Epidermal melanocyte (primary cell): ENCODE measurements around the gene PRAME.
"Not testable (repeated sequence)": the region's sequence is repeated elsewhere in the genome, so short reads cannot be mapped to it uniquely, and the experiment has no call there.

Experiments used
- DNase-seq: peaks from one replicate; pipeline ENCODE4 v3.0.0; 2011; ENCODE audit warnings: low spot score; ENCODE audit not compliant: insufficient read length

PRAME gene

DNA sequence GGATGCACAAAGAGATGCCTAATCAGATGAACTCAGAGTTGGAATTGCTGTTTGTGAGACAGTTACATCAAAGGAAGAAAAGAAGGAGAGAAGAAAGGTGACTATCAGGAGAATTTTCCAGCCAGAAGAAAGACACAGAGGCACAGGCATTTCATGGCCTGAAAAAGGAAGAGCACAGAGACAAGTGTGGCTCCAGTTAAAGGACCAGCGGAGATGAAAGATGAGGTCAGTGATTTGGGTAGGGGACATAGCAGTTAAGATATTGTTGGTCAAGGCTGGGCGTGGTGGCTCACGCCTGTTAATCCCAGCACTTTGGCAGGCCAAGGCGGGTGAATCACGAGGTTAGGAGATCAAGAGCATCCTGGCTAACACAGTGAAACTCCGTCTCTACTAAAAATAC lies 35.6 kb downstream of the PRAME start:
- DNase-seq, result no peak

DNA sequence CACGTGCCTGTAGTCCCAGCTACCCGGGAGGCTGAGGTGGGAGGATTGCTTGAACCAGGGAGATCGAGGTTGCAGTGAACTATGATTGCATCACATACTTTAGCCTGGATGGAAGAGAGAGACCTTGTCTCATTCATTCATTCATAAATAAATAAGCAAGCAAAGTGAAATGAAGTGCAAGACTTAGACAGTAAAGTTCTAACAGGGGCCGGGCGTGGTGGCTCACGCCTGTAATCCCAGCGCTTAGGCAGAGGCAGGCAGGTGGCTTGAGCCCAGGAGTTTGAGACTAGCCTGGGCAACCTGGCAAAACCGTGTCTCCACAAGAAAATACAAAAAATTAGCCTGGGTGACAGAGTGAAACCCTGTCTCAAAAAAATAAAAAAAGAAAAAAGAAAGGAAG lies 37.4 kb downstream of the PRAME start:
- DNase-seq, result no peak

DNA sequence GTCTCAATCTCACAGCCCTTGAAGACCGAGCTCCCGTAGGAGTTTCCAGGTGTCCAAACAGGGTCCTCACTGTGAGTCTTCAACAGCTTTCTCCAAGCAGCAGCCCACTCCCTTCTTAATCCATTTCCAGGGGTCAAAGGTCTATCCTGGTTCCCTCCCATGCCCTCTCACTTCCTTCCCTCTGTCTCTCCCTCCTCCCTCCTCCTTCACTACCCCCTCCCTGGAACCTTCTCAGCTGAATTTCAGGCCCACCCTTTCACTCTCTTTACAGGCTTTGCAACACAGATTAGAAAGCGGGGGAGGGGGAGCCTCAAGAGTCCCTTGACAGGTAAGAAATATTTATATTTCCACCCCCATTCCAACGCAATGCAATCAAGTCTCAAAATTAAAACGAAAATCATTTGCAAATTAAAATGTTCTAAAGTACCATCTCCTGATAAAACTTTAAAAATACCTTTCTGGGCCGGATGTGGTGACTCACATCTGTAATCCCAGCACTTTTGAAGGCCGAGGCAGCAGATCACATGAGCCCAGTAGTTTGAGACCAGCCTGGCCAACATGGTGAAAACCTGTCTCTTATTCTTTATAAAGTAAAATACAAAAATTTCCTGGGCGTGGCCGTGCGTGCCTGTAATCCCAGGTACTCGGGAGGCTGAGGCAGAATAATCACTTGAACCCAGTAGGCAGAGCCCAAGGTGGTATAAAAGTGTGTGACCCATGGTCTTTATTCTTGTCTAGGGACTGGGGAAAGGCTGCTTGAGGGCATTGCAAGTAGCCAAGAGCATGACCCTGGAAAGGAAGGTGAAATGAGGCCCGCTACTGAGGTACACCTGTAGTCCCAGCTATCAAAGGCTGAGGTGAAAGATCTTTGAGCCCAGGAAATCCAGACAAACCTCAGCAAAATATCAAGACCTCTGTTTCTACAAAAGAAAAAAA lies 38.1 kb downstream of the PRAME start:
- no peak for DNase-seq

DNA sequence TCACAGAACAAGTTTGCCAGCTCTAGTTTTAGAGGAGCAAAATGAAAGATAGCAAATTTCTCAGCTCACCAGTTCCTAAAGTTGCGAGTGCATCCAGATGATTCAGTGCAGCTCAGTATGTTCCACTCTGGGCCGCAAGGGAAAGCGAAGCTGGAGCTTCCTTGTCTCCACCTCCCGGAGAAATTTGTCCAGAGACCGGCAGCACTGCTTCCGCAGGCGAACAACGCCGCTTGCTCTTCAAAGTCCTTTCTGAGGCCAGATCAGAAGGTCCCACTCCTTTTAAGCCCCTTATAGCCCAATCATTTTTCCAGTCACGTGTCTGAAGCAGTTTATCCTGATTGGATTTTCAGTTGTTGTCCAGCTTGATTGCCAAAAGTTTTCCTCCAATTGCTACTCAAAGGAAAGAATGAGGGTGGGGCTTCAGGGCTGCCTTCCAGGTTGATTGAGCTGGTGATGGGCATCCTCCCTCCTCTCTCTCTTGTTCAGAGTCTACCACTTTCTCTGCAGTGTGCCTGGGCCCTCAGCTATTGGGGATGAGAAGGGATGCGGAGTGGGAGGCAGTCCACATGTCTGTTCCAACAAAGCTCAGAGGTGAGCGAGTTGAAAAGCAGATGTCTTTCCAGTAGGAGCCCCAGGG lies 38.9 kb downstream of the PRAME start, which contains the start of gene ZNF280A:
Gene ZNF280A (minus strand): TSS at position 251 of the 637 bp plus-strand sequence. CDS start 4,640 bp downstream, outside the sequence.
- DNase-seq, result no peak

DNA sequence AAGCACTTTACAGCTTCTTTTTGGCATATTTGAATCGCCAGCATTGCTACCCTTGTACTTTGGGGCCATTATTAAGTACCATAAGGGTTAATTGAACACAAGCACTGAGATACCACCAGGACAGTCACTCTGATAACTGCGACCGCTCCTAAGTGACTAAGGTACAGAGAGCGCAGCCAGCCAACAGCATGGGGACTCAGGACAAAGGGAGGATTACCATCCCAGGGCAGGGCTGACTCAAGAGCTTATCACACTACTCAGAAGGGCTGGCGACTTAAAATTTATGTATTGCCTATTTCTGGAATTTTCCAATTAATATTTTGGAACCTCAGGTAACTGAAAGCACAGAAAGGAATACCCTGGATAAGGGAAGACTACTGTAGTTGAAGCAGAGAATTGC lies 39.5 kb downstream of the PRAME start:
- no peak for DNase-seq

DNA sequence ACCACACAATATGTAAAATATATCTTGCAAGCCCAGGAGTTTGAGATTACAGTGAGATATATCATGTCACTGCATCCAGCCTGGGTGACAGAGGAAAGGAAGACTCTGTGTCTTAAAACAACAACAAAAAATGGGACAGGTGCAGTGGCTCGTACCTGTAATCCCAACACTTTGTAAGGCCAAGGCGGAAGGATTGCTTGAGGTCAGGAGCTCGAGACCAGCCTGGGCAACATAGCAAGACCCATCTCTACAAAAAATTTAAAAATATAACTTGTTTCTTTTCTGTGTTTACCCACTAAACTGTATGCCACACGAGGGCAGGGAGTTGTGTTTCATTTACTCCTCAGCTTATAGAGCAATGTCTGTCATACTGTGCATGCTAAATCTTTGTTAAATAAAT lies 42.1 kb downstream of the PRAME start:
- DNase-seq, result no peak

DNA sequence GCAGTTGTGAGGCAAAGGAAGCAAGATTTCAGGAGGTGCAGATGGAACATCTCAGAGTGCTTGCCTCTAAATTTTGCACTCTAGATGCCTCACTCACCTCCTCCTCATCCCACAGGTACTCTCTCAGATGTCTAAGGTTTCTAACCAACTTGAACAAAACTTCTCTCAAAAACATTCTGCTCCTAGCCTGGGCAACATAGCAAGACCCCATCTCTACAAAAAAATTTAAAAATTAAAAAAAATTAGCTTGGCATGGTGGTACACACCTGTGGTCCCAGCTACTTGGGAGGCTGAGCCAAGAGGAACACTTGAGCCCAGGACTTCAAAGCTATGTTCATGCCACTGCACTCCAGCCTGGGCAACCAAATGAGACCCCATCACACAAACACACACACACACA lies 43.2 kb downstream of the PRAME start:
- no peak for DNase-seq

DNA sequence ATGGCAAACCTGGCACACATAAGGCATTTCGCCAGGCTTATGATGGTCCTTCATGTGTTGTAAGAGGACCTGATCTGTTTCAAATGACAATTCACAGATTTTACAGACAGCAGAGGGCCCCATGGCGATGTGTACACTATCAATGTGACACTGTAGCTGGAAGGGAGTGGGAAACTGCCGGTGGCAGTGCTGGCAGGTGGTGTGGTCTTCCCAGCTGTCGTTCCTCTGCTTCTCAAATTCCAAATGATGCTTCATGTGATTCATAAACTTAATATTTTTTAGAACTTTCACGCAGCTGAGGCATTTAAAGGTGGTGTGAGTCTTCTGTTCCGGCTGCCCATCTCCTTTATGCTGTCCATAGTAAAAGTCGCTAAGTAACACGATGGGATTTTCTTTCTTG lies 44.6 kb downstream of the PRAME start:
- not testable (repeated sequence) for DNase-seq

DNA sequence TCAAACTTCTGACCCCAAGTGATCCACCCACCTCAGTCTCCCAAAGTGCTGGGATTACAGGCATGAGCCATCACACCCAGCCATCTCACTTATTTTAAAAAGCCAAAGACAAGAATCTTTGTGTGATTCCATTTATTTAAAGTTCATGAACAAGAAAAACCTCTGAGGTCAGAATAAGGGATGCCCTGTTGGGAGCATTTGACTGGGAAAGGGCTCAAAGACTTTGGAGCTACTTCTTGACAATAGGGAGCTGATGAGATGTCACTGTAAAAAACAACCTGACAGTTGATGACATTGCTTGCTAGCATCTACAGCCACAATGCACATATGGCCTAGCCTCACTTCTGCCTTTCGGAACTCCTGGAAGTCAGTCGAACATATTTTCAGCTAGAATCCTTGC lies 45.4 kb downstream of the PRAME start:
- DNase-seq, result no peak

DNA sequence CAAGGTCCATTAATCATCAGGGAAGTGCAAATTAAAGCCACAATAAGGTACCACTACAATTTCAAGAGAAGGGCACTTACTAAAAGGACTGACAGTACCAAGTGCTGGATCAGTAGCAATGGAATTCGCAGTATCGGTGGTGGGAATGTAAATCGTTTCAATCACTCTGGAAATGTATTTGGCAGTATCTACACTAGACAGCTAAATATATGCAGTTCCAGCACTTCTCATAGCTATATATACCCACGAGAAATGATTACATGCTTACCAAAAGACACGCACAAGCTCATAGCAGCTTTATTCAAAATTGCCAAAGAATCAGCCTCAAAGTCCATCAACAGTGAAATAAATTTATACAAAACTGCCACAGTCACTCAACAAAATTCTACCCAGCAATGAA lies 46.1 kb downstream of the PRAME start:
- no peak for DNase-seq

DNA sequence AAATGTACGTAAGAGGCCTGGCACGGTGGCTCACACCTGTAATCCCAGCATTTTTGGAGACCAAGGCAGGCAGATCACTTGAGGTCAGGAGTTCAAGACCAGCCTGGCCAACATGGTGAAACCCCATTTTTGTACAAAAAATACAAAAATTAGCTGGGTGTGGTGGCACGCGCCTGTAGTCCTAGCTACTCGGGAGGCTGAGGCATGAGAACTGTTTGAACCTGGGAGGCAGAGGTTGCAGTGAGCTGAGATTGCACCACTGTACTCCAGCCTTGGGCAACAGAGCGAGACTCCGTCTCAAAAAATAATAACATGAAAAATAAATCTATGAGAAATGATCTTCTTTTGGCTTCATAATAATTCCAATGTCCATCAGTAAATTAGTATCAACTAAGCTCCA lies 48.2 kb downstream of the PRAME start:
- DNase-seq, result not testable (repeated sequence)

DNA sequence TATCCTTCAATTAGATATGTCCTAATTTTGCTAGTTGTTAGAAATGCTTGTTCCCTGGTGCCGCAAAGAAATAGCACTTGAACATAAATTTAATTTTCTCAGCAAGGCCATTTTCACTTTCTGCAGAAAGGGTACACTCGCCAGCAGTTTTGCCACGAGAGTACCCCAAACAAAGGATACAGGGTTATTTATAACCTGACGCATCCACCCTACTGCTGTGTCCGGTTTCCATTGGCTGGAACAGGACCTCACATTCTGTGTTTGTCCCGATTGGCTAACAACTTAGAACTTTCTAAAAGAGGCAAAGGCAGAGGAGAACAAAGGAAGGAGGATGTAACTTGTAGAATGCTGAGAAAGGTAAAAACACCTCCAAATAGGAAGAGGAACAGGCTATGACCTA lies 49.2 kb downstream of the PRAME start:
- DNase-seq, result not testable (repeated sequence)

DNA sequence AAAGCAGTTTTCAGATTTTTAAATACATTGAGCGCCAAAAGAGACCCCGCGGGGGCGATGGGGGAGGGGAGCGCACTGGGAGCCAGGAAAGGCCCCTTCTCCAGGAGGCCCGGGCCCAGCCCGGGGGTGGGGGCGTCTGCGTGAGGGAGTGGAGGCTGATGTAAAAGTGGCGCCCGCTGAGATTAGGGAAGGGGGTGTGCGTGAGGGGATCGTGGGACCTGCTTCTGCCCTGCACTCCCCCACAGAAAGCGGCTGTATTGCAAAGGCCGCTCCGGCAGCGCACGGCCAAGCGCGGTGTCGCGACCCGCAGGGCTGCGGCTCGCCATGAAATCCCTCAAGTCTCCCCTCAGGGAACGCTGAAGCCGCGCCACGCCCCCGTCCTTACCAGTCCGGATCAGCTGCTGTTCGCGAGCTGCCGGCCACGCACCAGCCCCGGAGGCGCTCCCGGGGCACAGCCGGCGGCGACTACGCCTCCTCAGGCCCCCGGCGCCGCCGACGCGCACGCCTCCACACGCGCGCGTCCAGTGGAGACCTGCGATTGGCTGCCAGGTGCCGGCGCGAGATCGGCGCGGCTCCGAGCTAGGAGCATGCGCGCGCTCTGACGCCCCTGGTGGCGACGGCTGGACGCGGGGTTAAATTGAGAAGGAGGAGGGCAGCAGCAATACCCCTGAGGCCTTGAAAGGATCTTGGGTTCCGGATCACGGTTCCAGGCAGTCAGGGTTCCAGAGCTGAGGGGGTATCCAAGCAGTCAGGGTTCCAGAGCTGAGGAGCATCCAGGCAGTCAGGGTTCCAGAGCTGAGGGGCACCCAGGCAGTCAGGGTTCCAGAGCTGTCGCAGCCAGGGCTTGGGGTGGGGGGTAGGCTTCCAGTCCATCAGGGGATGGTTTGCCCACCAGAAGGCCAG lies 50.5 kb downstream of the PRAME start, which contains the start of gene ZNF280B:
Gene ZNF280B (minus strand): TSS at position 469 of the 903 bp plus-strand sequence. CDS start 19,344 bp downstream, outside the sequence.
- peak; percentile 51 for DNase-seq

DNA sequence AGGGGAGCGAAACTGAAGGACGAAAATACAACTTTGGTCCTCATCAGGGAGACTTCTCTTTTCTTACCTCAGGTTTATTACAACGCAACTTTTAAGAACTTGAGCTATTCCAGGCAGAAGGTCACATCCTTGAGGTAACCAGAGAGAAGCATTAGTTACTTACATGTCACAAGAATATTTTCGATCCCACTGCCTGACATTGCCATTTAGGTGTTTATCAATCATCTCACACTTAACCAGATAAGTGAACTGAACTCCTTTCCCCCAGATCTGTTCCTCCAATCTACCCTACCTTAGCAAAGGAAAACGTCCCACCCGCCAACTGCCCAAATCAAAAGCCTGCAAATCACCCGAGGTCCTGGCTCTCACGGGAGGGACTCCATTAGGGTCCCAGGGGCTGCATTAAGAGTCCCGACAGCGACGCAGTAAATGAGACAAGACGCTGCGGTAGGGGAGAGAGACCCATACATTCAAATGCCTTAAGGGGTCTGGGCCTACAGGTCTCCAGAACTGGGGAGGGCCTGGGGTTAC lies 51.3 kb downstream of the PRAME start:
- DNase-seq, result no peak

DNA sequence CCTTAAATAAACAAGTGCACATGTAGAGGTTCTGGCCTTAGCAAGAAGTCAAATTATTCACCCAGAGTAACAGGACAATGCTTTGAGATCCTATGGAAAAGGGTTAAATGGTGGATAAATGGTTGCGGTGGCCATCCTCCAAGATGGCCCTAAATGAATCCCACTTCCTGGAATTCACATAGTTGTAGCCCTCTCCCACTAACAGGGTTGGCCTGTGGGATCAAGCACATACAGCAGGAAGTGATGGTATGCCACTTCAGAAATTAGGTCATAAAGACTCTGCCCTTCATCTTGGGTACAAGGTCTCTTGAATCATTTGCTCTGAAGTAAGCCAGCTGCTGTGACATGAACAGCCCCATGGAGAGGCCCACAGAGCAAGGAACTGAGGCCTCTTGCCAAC lies 52.3 kb downstream of the PRAME start:
- DNase-seq, result no peak

DNA sequence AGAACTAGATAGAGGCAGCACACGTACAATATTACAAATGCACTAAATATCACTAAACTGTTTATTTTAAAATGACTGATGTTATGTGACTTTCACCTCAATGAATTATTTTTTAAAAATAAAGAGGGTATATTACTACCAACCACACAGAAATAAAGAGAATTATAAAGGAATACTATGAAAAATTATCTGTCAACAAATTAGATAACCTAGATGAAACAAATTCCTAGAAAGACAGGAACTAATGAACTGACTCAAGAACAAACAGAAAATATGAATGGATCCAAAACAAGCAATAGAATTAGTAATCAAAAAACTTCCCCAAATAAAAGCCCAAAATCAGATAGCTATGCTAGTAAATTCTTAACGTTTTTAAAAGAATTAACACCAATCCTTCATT lies 60.8 kb downstream of the PRAME start:
- DNase-seq, result no peak
